GM19193 (cell line): ENCODE results near the gene CCDC121.

ENCODE experiments used
- POLR2A ChIP-seq: IDR thresholded peaks from 4 replicates; pipeline ENCODE4 v1.6.1; 2011; ENCODE audit not compliant: insufficient read depth, insufficient read length; ENCODE audit errors: extremely low read depth

Gene CCDC121

GRCh38 chr2:27588308-27588707, 40.5 kb downstream of the CCDC121 start:
- no peak for TF ChIP-seq POLR2A

GRCh38 chr2:27587025-27587424, 41.8 kb downstream of the CCDC121 start:
- TF ChIP-seq POLR2A: no peak

- TF ChIP-seq POLR2A: no peak
Observed at GRCh38 chr2:27584597-27584996, 44.2 kb downstream of the CCDC121 start.

- TF ChIP-seq POLR2A: no peak
Observed at GRCh38 chr2:27583390-27583915, 45.4 kb downstream of the CCDC121 start.

- peak; percentile 86 for TF ChIP-seq POLR2A
Observed at GRCh38 chr2:27582695-27583389, 46.0 kb downstream of the CCDC121 start, which contains the start of gene ZNF512. Gene ZNF512 (plus strand): TSS chr2:27583042. CDS start chr2:27583113, 71 bp downstream.

- TF ChIP-seq POLR2A: no peak
Observed at GRCh38 chr2:27582129-27582694, 46.6 kb downstream of the CCDC121 start.

GRCh38 chr2:27581417-27582128, 47.2 kb downstream of the CCDC121 start:
- TF ChIP-seq POLR2A: no peak
